Stimulated activated CD4-positive, alpha-beta T cell treated with anti-CD3 and anti-CD28 coated beads, Interleukin-4, amount 100 ng/mL, for 1 hour (primary cell): ENCODE data around the gene SLC25A34.
"Not testable (repeated sequence)": the region's sequence is repeated elsewhere in the genome, so short reads cannot be mapped to it uniquely, and the experiment has no call there.

Source experiments
- DNase-seq: peaks from one replicate; pipeline ENCODE4 v3.0.0-alpha.2; 2020

Gene SLC25A34

GRCh38 chr1:15736038-15736891 is at the start of gene SLC25A34:
SLC25A34 (plus strand) TSS chr1:15736258; CDS start chr1:15736486, 228 bp downstream.
- no peak for DNase-seq

- no peak for DNase-seq
These were observed 48.6 kb upstream of the SLC25A34 start for GRCh38 chr1:15687446-15687845.

GRCh38 chr1:15690317-15690716 is 45.7 kb upstream of the SLC25A34 start:
- DNase-seq, result no peak

- no peak for DNase-seq
These were observed 44.5 kb upstream of the SLC25A34 start for GRCh38 chr1:15691434-15692032.

- DNase-seq, result no peak
These were observed 43.9 kb upstream of the SLC25A34 start for GRCh38 chr1:15692121-15692682.

- no peak for DNase-seq
These were observed 42.7 kb upstream of the SLC25A34 start for GRCh38 chr1:15693371-15693770.

GRCh38 chr1:15696956-15697521 is 39.0 kb upstream of the SLC25A34 start:
- peak; percentile 28 for DNase-seq

GRCh38 chr1:15698201-15698600 is 37.9 kb upstream of the SLC25A34 start:
- DNase-seq, result no peak

- not testable (repeated sequence) for DNase-seq
These were observed 36.7 kb upstream of the SLC25A34 start for GRCh38 chr1:15699321-15699720.

GRCh38 chr1:15700508-15700907 is 35.5 kb upstream of the SLC25A34 start:
- no peak for DNase-seq

GRCh38 chr1:15701784-15702183 is 34.3 kb upstream of the SLC25A34 start:
- DNase-seq, result no peak

GRCh38 chr1:15702722-15703550 is 33.1 kb upstream of the SLC25A34 start:
- DNase-seq, result no peak

GRCh38 chr1:15703562-15703961 is 32.5 kb upstream of the SLC25A34 start:
- DNase-seq, result no peak

- no peak for DNase-seq
These were observed 31.4 kb upstream of the SLC25A34 start for GRCh38 chr1:15704526-15705183.

GRCh38 chr1:15705184-15705566 is 30.9 kb upstream of the SLC25A34 start:
- no peak for DNase-seq

GRCh38 chr1:15706751-15707150 is 29.3 kb upstream of the SLC25A34 start:
- DNase-seq, result no peak

GRCh38 chr1:15707239-15707925 is 28.7 kb upstream of the SLC25A34 start:
- no peak for DNase-seq

GRCh38 chr1:15708486-15709137 is 27.4 kb upstream of the SLC25A34 start:
- no peak for DNase-seq

GRCh38 chr1:15709226-15709625 is 26.8 kb upstream of the SLC25A34 start:
- no peak for DNase-seq

- DNase-seq, result no peak
These were observed 23.9 kb upstream of the SLC25A34 start for GRCh38 chr1:15712168-15712567.
